Vagina (tissue), 2 donors: ENCODE data around the gene FMO1. TPM values are rescaled to one million over a fixed set of nuclear protein-coding genes. Genes with fewer than 3 reads are reported as not detected.

ENCODE experiments used
- DNase-seq, 2 donors: peaks; one replicate each; pipeline ENCODE4 v3.0.0-alpha.2; 2017; ENCODE audit errors: extremely low spot score in 2 of 2
- H3K27ac ChIP-seq: fragments of 200-600 bp; sonication (generic); one replicate; pipeline ENCODE4 v1.5.1; 2019
- H3K27me3 ChIP-seq: fragments of 200-600 bp; sonication (generic); one replicate; pipeline ENCODE4 v1.5.1; 2019
- H3K36me3 ChIP-seq, 2 donors: fragments of 200-600 bp; sonication (generic); one replicate each; pipeline ENCODE4 v1.5.1; 2017 to 2019
- H3K4me1 ChIP-seq: fragments of 200-600 bp; sonication (generic); one replicate; pipeline ENCODE4 v1.5.1; 2019
- H3K4me3 ChIP-seq, 2 donors: fragments of 200-600 bp; sonication (generic); 1 replicate in 1 of 2; 2 replicates in 1 of 2; pipeline ENCODE4 v1.5.1; 2016 to 2019
- H3K9me3 ChIP-seq: fragments of 200-600 bp; sonication (generic); one replicate; pipeline ENCODE4 v1.5.1; 2019
- POLR2A ChIP-seq, 2 donors: fragments of 450-650 bp; IDR thresholded peaks; one replicate each; pipeline ENCODE4 v1.6.1; 2017; ENCODE audit warnings: antibody characterized with exemption in 2 of 2, mild to moderate bottlenecking in 2 of 2, moderate library complexity in 2 of 2
- POLR2AphosphoS5 ChIP-seq, 2 donors: sonication (generic); formaldehyde crosslinking; IDR thresholded peaks; one replicate each; pipeline ENCODE4 v1.9.0; 2017; ENCODE audit warnings: antibody characterized with exemption in 2 of 2, mild to moderate bottlenecking in 2 of 2, low read depth in 1 of 2; ENCODE audit not compliant: insufficient read depth in 1 of 2
- intact Hi-C: fragments of 100-400 bp; cut with DNase I; formaldehyde crosslinking; loops from one replicate; pipeline ENCODE4 v1.15.1; 2023
- total RNA-seq: library from RNA; depleted of rRNA; stranded (reverse); fragments of >200 nt; gene quantifications from one replicate; pipeline ENCODE4 v1.2.3, GENCODE V29; 2016
- TF ChIP-seq, protein P1 (sequence below), 3 experiments: fragments of 450-650 bp in 2 of 3; fragments of 200-600 bp in 1 of 3; sonication (generic) in 1 of 3; IDR thresholded peaks; one replicate each; pipeline ENCODE4 v1.5.1; 2017 to 2019; ENCODE audit warnings: antibody characterized with exemption in 3 of 3, mild to moderate bottlenecking in 2 of 3, moderate library complexity in 2 of 3

The FMO1 gene
- total RNA-seq, 1 donor from 2014 or later = 6.4 TPM

DNA sequence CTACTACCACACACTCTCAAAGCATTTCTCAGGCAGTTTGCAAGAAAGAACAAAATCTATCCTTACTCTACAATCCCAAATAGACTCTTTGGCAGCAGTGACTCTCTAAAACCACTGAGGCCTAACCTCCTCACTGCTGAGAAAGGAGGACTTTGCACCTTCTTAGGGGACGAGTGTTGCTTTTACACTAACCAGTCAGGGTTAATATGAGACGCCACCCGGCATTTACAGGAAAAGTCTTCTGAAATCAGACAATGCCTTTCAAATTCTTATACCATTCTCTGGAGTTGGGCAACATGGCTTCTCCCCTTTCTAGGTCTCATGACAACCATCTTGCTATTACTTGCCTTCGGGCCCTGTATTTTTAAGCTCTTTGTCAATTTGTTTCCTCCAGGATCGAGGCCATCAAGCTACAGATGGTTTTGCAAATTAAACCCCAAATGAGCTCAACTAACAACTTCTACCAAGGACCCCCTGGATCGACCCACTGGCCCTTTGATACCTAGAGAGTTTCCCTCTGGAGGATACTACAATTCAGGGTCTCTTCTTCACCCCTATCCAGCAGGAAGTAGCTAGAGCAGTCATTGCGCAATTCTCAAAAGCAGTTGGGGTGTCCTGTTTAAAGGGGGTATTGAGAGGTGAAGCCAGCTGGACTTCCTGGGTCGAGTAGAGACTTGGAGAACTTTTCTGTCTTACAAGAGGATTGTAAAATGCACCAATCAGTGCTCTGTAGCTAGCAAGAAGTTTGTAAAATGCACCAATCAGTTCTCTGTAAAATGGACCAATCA is 63.7 kb downstream of the FMO1 start:
- H3K36me3 ChIP-seq = no peaks in the 10 kb centered on the region
- DNase-seq = peak in 1 of 2 donors; percentile 64
- H3K9me3 ChIP-seq = no peaks in the 10 kb centered on the region
- H3K4me3 ChIP-seq = no peak overlapping the region
- TF ChIP-seq, protein P1, sequence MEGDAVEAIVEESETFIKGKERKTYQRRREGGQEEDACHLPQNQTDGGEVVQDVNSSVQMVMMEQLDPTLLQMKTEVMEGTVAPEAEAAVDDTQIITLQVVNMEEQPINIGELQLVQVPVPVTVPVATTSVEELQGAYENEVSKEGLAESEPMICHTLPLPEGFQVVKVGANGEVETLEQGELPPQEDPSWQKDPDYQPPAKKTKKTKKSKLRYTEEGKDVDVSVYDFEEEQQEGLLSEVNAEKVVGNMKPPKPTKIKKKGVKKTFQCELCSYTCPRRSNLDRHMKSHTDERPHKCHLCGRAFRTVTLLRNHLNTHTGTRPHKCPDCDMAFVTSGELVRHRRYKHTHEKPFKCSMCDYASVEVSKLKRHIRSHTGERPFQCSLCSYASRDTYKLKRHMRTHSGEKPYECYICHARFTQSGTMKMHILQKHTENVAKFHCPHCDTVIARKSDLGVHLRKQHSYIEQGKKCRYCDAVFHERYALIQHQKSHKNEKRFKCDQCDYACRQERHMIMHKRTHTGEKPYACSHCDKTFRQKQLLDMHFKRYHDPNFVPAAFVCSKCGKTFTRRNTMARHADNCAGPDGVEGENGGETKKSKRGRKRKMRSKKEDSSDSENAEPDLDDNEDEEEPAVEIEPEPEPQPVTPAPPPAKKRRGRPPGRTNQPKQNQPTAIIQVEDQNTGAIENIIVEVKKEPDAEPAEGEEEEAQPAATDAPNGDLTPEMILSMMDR (IDR thresholded peaks at IDR 0.05) = no peak
- TF ChIP-seq POLR2A (IDR thresholded peaks at IDR 0.05) (no peak), POLR2AphosphoS5 (IDR thresholded peaks at IDR 0.05; ENCODE audit: insufficient read depth in 1 of 2, low read depth in 1 of 2) (no peak)
- intact Hi-C loops = loop anchor here (5.0 kb wide), 1 partner anchor 65 kb away; the partner anchor contains the start of gene FMO1
- no peaks in the 10 kb centered on the region for H3K27me3 ChIP-seq
- H3K27ac ChIP-seq = no peak overlapping the region
- peaks cover 11% of the 10 kb centered on the region for H3K4me1 ChIP-seq

DNA sequence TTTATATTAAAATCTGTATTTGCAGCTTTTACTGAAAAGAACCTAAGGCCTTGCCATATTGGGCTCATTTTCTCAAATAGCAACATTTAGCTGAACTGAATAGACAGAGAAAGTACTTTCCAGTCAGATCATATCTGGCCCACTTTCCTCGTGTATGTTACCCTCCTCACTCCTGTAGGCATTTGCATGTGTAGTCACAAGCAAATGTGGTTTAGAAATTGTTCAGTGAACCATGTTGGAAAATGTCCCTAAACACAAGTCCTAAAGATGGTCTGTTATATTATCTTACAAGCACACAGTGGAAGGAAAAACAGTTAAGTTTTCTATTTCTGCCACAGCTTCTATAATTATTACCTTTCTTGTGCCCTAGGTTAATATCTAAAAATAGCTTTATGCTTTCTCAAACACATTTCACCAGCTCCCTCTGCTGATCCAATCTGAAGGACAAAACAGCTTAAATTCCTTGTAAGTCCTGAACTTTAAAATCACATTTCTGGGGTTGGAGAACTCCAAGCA is 65.1 kb downstream of the FMO1 start:
- Histone ChIP-seq H3K4me3 (no peak overlapping the region), H3K27me3 (no peaks in the 10 kb centered on the region), H3K4me1 (peaks cover 11% of the 10 kb centered on the region), H3K9me3 (no peaks in the 10 kb centered on the region), H3K36me3 (no peaks in the 10 kb centered on the region), H3K27ac (peak overlapping the region; percentile 68)
- intact Hi-C loops = loop anchor here (5.0 kb wide), 1 partner anchor 66 kb away; the partner anchor contains the start of gene FMO1
- DNase-seq = no peak
- TF ChIP-seq POLR2A (IDR thresholded peaks at IDR 0.05) (no peak), POLR2AphosphoS5 (IDR thresholded peaks at IDR 0.05; ENCODE audit: insufficient read depth in 1 of 2, low read depth in 1 of 2) (no peak)
- TF ChIP-seq, protein P1 (IDR thresholded peaks at IDR 0.05) = no peak

DNA sequence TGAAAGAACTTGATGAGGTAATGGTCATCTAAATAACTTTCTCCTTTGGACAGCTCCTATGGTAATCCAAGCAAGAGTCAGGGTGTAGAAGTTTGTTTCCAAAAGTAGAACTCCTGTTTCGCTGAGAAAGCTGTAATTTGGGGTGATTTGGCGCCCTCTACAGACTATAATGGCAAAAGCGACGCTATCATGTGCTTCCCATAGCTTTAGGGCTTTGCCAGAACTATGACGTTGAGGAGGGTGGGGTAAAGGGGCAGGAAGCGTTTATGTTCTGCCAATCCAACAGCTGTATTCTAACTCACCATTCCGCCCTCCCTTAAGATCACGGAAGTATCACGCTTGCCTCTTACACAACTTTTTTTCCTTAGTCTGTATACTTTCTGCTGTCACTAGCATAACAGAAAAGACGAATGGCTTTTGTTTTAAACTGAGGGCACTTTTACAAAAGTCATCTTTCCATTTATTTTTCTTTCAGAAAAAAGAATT is 65.6 kb downstream of the FMO1 start, which contains the start of gene FMO4:
TSS of gene FMO4 (plus strand) at position 349 of the 486 bp plus-strand sequence. CDS start 5,643 bp downstream, outside the sequence.
- Histone ChIP-seq H3K27ac (peak within 1 kb of the TSS; percentile 69), H3K36me3 (peaks cover 0 to 2% of the 10 kb centered on the region in 2 donors), H3K4me1 (peaks cover 11% of the 10 kb centered on the region), H3K9me3 (no peaks in the 10 kb centered on the region), H3K27me3 (no peaks in the 10 kb centered on the region), H3K4me3 (peak within 1 kb of the TSS; percentile 22 to 23)
- intact Hi-C loops = loop anchor here (5.0 kb wide), 1 partner anchor 67 kb away; the partner anchor contains the start of gene FMO1
- DNase-seq = peak in 1 of 2 donors; percentile 98
- TF ChIP-seq POLR2AphosphoS5 (IDR thresholded peaks at IDR 0.05; ENCODE audit: insufficient read depth in 1 of 2, low read depth in 1 of 2) (peak; percentile 40 to 99), POLR2A (IDR thresholded peaks at IDR 0.05) (no peak)
- TF ChIP-seq, protein P1 (IDR thresholded peaks at IDR 0.05) = peak; percentile 71 to 91 (median 84)

DNA sequence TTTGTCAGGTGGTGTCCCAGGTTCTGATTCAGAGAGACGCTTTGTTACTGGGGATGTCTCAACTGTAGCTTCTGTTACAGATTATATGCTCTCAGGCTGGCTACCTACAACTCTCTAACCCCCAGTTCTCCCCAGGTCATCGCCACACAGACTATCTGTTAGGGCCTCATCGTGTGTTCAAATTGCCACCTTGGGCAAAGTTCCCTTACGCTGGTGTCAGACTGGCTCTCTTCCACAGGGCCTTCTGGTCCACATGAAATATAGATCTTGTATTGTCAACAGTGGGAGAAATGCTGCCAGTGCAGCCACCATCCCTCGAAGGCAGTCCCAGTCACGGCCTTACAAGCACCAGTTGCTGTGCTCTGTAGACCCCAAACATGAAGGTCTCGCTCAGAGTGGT is 81.0 kb downstream of the FMO1 start:
- intact Hi-C loops = no loop called here
- DNase-seq = no peak
- Histone ChIP-seq H3K36me3 (no peaks in the 10 kb centered on the region), H3K9me3 (no peaks in the 10 kb centered on the region), H3K4me1 (no peaks in the 10 kb centered on the region), H3K27ac (no peak overlapping the region), H3K4me3 (no peak overlapping the region), H3K27me3 (no peaks in the 10 kb centered on the region)
- TF ChIP-seq POLR2A (IDR thresholded peaks at IDR 0.05) (no peak), POLR2AphosphoS5 (IDR thresholded peaks at IDR 0.05; ENCODE audit: insufficient read depth in 1 of 2, low read depth in 1 of 2) (no peak)
- TF ChIP-seq, protein P1 (IDR thresholded peaks at IDR 0.05) = no peak
